Left ventricle myocardium inferior (tissue), 1 donor: ENCODE results near the gene PPP2R2C. TPM values are rescaled to one million over a fixed set of nuclear protein-coding genes. Genes with fewer than 3 reads are reported as not detected.

Experiments
- DNase-seq: peaks from one replicate; pipeline ENCODE4 v3.0.0-alpha.2; 2020
- H3K27ac ChIP-seq: fragments of 200-600 bp; replicated peaks from 2 replicates; pipeline ENCODE4 v1.8.0; 2021
- H3K27me3 ChIP-seq: fragments of 200-600 bp; 2 replicates; pipeline ENCODE4 v1.8.0; 2021; ENCODE audit warnings: low read depth
- H3K36me3 ChIP-seq: fragments of 200-600 bp; 2 replicates; pipeline ENCODE4 v1.8.0; 2021
- H3K4me1 ChIP-seq: fragments of 200-600 bp; 2 replicates; pipeline ENCODE4 v1.8.0; 2021
- H3K4me3 ChIP-seq: fragments of 200-600 bp; 2 replicates; pipeline ENCODE4 v1.8.0; 2021; ENCODE audit warnings: mild to moderate bottlenecking, moderate library complexity
- H3K9me3 ChIP-seq: fragments of 200-600 bp; replicated peaks from 2 replicates; pipeline ENCODE4 v1.8.0; 2021
- intact Hi-C: fragments of 100-400 bp; cut with micrococcal nuclease; formaldehyde crosslinking; loops from one replicate; pipeline ENCODE4 v1.11.0; 2022
- total RNA-seq: library from RNA; stranded (reverse); fragmentation: NEBNext Ultra II Directional; extraction: Animal tissue kit (Norgen Biotek cat#: 25700); gene quantifications from one replicate; pipeline ENCODE4 v1.2.1, GENCODE V29; 2021
- TF ChIP-seq, protein P1 (sequence below): fragments of 200-600 bp; IDR thresholded peaks from 2 replicates; pipeline ENCODE4 v1.8.0; 2021; ENCODE audit warnings: antibody characterized with exemption, mild to moderate bottlenecking, borderline replicate concordance
- donor health status: DM: no; HTN: yes; CAD: no; lungs with severe emphysema.

The PPP2R2C gene
- total RNA-seq, 1 donor from 2014 or later = 9.7 TPM

DNA sequence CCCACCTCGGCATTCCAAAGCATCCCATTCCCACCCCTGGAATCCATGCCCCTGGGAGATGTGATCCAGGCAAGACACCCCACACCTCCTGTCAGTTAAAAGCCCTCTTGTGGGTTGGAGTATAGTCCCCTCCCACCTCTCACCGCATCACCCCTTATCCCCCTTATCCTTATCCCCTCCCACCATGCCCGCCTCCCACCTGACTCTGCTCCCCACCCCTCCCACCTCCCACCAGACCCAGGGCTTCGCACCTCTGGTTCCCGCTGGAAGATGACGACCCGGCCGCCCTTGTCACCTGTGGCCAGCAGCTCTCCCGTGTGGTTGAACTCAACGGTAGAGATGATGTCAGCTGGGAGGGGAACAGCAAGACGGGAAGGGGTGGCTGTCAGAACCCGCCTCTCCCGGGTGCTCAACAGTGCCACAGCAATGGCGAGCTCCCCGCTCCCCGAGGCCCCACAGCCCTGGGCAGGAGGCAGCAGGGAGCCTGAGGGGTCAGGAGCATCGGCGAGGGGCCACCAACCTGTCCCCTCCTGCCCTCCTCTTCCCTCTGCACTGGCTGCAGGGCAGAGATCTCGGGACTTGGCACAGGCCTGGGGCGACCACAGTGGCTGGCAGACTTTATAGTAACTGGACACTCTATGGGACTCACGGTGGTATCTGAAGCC lies 91.5 kb downstream of the PPP2R2C start:
- peak; percentile 10 for DNase-seq
- intact Hi-C loops = no loop called here
- no peak overlapping the region for H3K27ac ChIP-seq
- H3K4me3 ChIP-seq = no peak overlapping the region
- H3K27me3 ChIP-seq = peaks cover 75% of the 10 kb centered on the region
- TF ChIP-seq, protein P1, sequence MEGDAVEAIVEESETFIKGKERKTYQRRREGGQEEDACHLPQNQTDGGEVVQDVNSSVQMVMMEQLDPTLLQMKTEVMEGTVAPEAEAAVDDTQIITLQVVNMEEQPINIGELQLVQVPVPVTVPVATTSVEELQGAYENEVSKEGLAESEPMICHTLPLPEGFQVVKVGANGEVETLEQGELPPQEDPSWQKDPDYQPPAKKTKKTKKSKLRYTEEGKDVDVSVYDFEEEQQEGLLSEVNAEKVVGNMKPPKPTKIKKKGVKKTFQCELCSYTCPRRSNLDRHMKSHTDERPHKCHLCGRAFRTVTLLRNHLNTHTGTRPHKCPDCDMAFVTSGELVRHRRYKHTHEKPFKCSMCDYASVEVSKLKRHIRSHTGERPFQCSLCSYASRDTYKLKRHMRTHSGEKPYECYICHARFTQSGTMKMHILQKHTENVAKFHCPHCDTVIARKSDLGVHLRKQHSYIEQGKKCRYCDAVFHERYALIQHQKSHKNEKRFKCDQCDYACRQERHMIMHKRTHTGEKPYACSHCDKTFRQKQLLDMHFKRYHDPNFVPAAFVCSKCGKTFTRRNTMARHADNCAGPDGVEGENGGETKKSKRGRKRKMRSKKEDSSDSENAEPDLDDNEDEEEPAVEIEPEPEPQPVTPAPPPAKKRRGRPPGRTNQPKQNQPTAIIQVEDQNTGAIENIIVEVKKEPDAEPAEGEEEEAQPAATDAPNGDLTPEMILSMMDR = no peak
- H3K9me3 ChIP-seq = no peaks in the 10 kb centered on the region
- no peaks in the 10 kb centered on the region for H3K4me1 ChIP-seq
- H3K36me3 ChIP-seq = no peaks in the 10 kb centered on the region

DNA sequence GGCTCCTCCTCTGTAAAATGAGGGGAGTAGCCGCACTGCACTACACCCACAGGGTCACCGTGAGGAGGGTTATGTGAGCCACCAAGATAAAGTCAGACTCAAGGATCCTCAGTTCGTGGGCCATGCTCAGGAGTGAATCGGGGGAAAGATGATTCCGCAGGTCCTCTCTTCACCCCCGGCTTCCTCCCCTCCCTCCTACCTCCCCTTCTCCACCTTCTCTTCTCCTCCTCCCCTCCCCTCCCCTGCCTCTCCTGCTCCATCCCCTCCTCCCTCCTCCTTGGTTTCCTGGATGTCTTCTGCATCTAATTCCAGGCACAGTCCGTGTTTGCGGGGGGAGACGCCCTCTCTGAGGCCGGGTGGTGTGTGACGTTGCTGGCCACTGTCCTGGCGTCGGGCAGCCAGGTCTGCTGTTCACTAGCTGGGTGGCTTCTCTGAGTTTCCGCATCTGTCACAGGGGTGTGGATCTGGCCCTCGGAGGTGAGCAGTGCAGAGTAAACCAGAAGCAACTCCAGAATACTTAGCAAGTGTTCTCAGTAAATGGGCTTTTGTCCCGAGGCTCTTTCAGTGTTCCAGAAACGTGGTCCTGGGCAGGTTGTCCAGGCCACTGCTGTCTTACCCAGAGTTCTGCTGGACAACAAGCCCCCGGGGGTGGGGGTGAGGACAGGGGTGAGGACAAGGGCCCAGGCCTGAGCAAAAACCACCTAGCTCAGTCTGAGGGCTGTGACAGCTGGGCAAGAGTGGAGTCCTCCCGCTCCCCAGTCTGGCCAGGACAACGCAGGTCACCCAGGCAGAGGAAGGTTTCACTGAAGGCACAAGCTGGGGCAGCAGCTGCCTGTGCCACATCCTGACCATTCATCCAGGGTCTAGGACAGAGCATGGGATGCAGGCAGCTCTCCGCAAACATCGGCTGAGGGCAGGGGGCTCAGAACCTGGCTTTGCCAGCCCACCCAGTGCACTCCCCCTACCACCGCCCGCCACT lies 92.4 kb downstream of the PPP2R2C start:
- no peak overlapping the region for H3K27ac ChIP-seq
- TF ChIP-seq, protein P1 = no peak
- peaks cover 72% of the 10 kb centered on the region for H3K27me3 ChIP-seq
- H3K4me1 ChIP-seq = no peaks in the 10 kb centered on the region
- intact Hi-C loops = no loop called here
- peak; percentile 9 for DNase-seq
- H3K4me3 ChIP-seq = no peak overlapping the region
- H3K9me3 ChIP-seq = no peaks in the 10 kb centered on the region
- H3K36me3 ChIP-seq = no peaks in the 10 kb centered on the region

DNA sequence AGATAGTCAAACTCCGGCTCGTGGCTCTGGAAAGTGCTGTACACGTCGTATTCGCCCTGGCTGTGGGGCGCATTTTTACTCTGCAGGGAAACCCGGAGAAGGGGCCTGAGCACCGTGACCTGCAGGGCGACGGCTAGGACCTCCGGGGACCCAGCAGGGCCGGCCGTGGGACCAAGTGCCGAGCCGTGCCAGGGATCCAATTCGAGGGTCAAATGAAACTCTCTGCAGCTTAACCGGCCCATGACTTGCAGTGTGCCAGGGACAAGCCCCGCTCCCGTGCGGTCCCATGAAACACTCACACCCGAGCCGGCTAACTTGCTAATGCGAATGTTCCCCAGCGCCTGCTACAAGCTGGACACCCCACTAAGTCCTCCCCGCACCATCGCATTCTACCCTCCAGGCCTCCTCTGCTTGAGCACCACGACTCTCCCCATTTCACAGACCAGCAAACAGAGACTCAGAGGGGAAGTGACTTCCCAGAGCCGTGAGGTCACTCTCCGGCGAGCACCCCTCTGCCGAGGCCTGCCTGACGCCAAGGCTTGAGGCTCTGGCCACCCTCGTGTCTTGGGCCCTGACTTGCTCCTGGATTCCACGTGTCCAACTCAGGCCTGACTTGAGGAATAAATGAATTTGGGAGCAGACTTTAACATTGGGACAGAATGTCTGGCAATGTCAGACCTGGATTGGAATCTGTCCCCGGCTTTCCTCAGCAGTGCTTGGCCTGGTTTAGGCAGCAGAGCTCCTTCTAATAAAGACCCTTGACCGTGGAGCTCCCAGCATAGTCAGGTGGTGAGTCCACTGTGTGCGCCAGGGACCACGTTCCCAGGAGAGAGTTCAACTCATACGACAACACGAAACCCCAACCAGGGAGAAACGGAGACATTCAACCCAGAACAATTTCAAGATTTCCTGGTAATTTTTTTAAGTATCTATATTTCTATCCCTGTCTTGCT lies 93.6 kb downstream of the PPP2R2C start:
- intact Hi-C loops = no loop called here
- no peaks in the 10 kb centered on the region for H3K4me1 ChIP-seq
- TF ChIP-seq, protein P1 = no peak
- no peaks in the 10 kb centered on the region for H3K9me3 ChIP-seq
- no peak overlapping the region for H3K27ac ChIP-seq
- DNase-seq = peak; percentile 6
- H3K36me3 ChIP-seq = no peaks in the 10 kb centered on the region
- H3K4me3 ChIP-seq = no peak overlapping the region
- peaks cover 60% of the 10 kb centered on the region for H3K27me3 ChIP-seq

DNA sequence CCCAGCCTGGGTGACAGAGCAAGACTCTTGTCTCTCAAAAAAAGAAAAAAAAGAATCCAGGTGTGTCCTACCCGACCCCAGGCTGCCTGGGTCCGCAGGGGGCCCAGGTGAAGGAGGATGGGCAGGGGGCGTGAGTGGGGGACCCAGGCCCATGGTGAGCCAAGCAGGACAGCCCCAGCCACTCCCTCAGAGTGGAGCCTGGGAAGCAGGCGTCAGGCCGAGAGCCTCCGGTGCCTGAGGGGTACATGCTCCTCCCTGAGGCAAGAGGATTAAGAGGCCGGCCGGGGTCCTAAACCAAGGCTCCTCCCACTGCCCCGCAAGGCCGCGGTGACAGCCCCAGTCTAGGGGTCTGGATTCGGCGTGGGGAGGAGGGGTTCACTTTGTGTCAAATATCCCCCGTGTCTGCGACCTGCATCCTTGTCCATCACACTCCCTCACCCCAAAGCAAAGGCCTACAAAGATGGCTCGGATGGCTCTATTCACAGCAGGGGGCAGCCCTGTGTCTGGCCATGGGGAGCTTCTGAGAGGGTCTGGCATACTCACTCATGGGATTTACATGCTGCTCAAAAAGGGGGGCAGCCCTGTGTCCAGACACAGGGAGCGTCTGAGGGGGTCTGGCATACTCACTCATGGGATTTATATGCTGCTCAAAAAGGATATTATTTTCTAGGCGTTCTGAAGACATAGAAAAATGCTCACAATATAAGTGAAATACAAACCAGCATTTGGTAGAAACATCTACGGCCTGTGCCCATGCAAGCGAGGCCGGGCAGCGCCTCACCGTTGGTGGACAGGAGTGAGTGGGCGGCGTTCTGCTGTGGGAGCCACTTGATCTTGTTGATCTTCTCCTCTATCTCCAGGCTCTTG lies 94.6 kb downstream of the PPP2R2C start:
- intact Hi-C loops = no loop called here
- Histone ChIP-seq H3K27me3 (peaks cover 51% of the 10 kb centered on the region), H3K9me3 (no peaks in the 10 kb centered on the region), H3K27ac (no peak overlapping the region), H3K4me3 (no peak overlapping the region), H3K4me1 (no peaks in the 10 kb centered on the region), H3K36me3 (no peaks in the 10 kb centered on the region)
- peak; percentile 8 for DNase-seq
- TF ChIP-seq, protein P1 = no peak
